Right lobe of liver (tissue), 4 donors: ENCODE data around the gene SGCD.

Experiments
- CTCF ChIP-seq, 4 donors: fragments of 200-600 bp in 3 of 4; fragments of 450-650 bp in 1 of 4; IDR thresholded peaks; one replicate each; pipeline versions ENCODE4 v1.5.1 to v1.8.0; 2016 to 2022; ENCODE audit warnings: antibody characterized with exemption in 4 of 4, mild to moderate bottlenecking in 2 of 4
- POLR2A ChIP-seq: fragments of 450-650 bp; IDR thresholded peaks from one replicate; pipeline ENCODE4 v1.6.1; 2017; ENCODE audit warnings: antibody characterized with exemption, mild to moderate bottlenecking
- donor health status: DM: no; HTN: no; CAD: no.
- donor health status: DM: no; HTN: no; CAD: no.
- donor health status: DM: no; HTN: yes; CAD: no.

DNA sequence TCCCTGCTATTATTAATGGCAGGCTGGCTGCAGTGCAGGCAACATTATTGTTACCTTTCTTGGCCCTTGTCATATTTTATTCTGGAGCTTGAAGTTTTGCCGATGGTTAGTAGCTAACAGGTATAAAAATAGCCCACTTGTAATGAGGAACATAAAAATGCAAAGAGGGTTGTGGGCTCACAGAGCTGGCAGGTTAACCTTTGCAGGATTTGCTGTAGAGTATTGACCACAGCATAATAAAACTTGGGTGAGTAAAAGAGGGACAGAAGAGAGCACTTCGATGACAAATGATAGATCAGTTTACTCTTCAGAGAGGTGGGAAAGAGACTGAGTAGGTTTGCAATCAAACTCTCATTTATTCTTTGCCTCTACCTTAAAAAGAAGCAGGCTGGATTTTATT lies 49.7 kb upstream of the SGCD start:
- TF ChIP-seq CTCF (IDR thresholded peaks at IDR 0.05): no peak
- TF ChIP-seq POLR2A: no peak
